HFFc6 (cell line): ENCODE results near the gene NUDT16L1. TPM values are rescaled to one million over a fixed set of nuclear protein-coding genes. Genes with fewer than 3 reads are reported as not detected.

ENCODE experiments used
- DNase-seq: peaks from one replicate; pipeline ENCODE4 v3.0.0-alpha.2; 2018
- H3K27ac Mint-ChIP-seq: 2 replicates; pipeline ENCODE4 v1.8.0; 2020; ENCODE audit warnings: mild to moderate bottlenecking, mixed read lengths
- H3K27me3 Mint-ChIP-seq: 2 replicates; pipeline ENCODE4 v1.8.0; 2021; ENCODE audit warnings: mild to moderate bottlenecking, moderate library complexity, mixed read lengths; ENCODE audit not compliant: insufficient read depth
- H3K36me3 Mint-ChIP-seq: 2 replicates; pipeline ENCODE4 v1.8.0; 2021; ENCODE audit warnings: low read depth, mixed read lengths
- H3K4me1 Mint-ChIP-seq: 2 replicates; pipeline ENCODE4 v1.8.0; 2020; ENCODE audit warnings: low read depth, mixed read lengths
- H3K4me3 Mint-ChIP-seq: 2 replicates; pipeline ENCODE4 v1.8.0; 2020; ENCODE audit warnings: mild to moderate bottlenecking, moderate library complexity, mixed read lengths
- H3K9me3 Mint-ChIP-seq: 2 replicates; pipeline ENCODE4 v1.8.0; 2020; ENCODE audit warnings: mild to moderate bottlenecking, mixed read lengths
- CTCF ChIP-seq: fragments of 200-600 bp; sonication (generic); IDR thresholded peaks from 2 replicates; pipeline ENCODE4 v1.5.0; 2021; ENCODE audit warnings: antibody characterized with exemption, mild to moderate bottlenecking
- total RNA-seq, 6 experiments: library from RNA; stranded (reverse); fragmentation: NEBNext Ultra II Directional; extraction: Animal tissue kit (Norgen Biotek cat#: 25700); gene quantifications; 2 replicates in 1 of 6; 3 replicates in 5 of 6; pipeline ENCODE4 v1.2.3, GENCODE V29; 2021

The NUDT16L1 gene
- total RNA-seq, 6 experiments from 2014 or later = 33.2 to 41.8 (median 34.3) TPM

- Mint-ChIP-seq H3K36me3 (no peaks in the 10 kb centered on the region; the same call in 1 of the 2 replicates), H3K27ac (no peak overlapping the region), H3K9me3 (no peaks in the 10 kb centered on the region), H3K4me1 (no peaks in the 10 kb centered on the region; the same call in 1 of the 2 replicates), H3K27me3 (peaks cover 3% of the 10 kb centered on the region), H3K4me3 (no peak overlapping the region)
- TF ChIP-seq CTCF = no peak
- DNase-seq = no peak
These were observed 26.0 kb upstream of the NUDT16L1 start for GRCh38 chr16:4667203-4667963.

- H3K9me3 Mint-ChIP-seq = no peaks in the 10 kb centered on the region
- H3K36me3 Mint-ChIP-seq = no peaks in the 10 kb centered on the region; the same call in 1 of the 2 replicates
- DNase-seq = no peak
- no peaks in the 10 kb centered on the region; the same call in 1 of the 2 replicates for H3K4me1 Mint-ChIP-seq
- no peak overlapping the region for H3K4me3 Mint-ChIP-seq
- TF ChIP-seq CTCF = no peak
- H3K27ac Mint-ChIP-seq = no peak overlapping the region
- H3K27me3 Mint-ChIP-seq = peaks cover 1% of the 10 kb centered on the region
These were observed 24.9 kb upstream of the NUDT16L1 start for GRCh38 chr16:4668313-4668960.

- H3K4me1 Mint-ChIP-seq = no peaks in the 10 kb centered on the region
- no peaks in the 10 kb centered on the region; the same call in 1 of the 2 replicates for H3K36me3 Mint-ChIP-seq
- H3K4me3 Mint-ChIP-seq = no peak overlapping the region
- no peak for TF ChIP-seq CTCF
- DNase-seq = no peak
- no peak overlapping the region for H3K27ac Mint-ChIP-seq
- no peaks in the 10 kb centered on the region for H3K9me3 Mint-ChIP-seq
- no peaks in the 10 kb centered on the region; the same call in none of the 2 replicates for H3K27me3 Mint-ChIP-seq
These were observed 19.8 kb upstream of the NUDT16L1 start for GRCh38 chr16:4673387-4674046.

- Mint-ChIP-seq H3K9me3 (no peaks in the 10 kb centered on the region), H3K36me3 (no peaks in the 10 kb centered on the region), H3K4me1 (no peaks in the 10 kb centered on the region), H3K27me3 (peaks cover 4% of the 10 kb centered on the region), H3K4me3 (no peak overlapping the region), H3K27ac (no peak overlapping the region)
- DNase-seq = no peak
- TF ChIP-seq CTCF = no peak
These were observed 18.3 kb upstream of the NUDT16L1 start for GRCh38 chr16:4674926-4675530.
